Testis (tissue), 2 donors: ENCODE results near the gene NAV3.

Experiments
- CTCF ChIP-seq, 3 experiments: fragments of 450-650 bp in 2 of 3; fragments of 200-600 bp in 1 of 3; sonication (generic) in 1 of 3; IDR thresholded peaks; one replicate each; pipeline ENCODE4 v1.5.1; 2016 to 2019; ENCODE audit warnings: antibody characterized with exemption in 3 of 3, mild to moderate bottlenecking in 2 of 3, moderate library complexity in 1 of 3
- POLR2A ChIP-seq: fragments of 450-650 bp; IDR thresholded peaks from one replicate; pipeline ENCODE4 v1.6.1; 2017; ENCODE audit warnings: antibody characterized with exemption, mild to moderate bottlenecking, moderate library complexity

GRCh38 chr12:78087363-78087675 is 256.6 kb downstream of the NAV3 start:
- TF ChIP-seq CTCF (IDR thresholded peaks at IDR 0.05) (no peak), POLR2A (no peak)
